Measurements from ENCODE around the gene SUCLA2.

DNA sequence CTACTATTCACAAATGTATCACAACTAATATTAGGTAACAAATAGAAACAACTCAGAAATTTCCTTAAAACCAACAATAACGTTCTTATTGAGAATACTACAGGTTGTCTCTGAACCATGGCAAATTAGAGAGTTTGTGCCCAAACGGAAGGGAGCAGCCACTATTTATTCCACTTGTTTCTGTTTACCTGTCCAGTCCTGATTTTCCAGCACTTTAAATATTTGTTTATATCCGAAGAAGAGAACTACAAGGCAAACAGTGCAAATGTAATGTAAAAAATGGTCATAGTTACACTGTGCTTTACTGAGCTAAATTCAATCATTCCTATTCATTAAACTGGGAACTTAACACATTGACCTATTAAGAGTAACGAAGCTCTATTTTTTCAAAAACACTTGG lies 9.2 kb downstream of the SUCLA2 start:
- TF ChIP-seq, protein P1, sequence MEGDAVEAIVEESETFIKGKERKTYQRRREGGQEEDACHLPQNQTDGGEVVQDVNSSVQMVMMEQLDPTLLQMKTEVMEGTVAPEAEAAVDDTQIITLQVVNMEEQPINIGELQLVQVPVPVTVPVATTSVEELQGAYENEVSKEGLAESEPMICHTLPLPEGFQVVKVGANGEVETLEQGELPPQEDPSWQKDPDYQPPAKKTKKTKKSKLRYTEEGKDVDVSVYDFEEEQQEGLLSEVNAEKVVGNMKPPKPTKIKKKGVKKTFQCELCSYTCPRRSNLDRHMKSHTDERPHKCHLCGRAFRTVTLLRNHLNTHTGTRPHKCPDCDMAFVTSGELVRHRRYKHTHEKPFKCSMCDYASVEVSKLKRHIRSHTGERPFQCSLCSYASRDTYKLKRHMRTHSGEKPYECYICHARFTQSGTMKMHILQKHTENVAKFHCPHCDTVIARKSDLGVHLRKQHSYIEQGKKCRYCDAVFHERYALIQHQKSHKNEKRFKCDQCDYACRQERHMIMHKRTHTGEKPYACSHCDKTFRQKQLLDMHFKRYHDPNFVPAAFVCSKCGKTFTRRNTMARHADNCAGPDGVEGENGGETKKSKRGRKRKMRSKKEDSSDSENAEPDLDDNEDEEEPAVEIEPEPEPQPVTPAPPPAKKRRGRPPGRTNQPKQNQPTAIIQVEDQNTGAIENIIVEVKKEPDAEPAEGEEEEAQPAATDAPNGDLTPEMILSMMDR (conservative IDR thresholded peaks at IDR 0.05; ENCODE audit: low read depth in 2 of 2), result no peak
- TF ChIP-seq JUNB (IDR thresholded peaks at IDR 0.05; ENCODE audit: unreplicated experiment), result no peak
- TF ChIP-seq, protein P2, sequence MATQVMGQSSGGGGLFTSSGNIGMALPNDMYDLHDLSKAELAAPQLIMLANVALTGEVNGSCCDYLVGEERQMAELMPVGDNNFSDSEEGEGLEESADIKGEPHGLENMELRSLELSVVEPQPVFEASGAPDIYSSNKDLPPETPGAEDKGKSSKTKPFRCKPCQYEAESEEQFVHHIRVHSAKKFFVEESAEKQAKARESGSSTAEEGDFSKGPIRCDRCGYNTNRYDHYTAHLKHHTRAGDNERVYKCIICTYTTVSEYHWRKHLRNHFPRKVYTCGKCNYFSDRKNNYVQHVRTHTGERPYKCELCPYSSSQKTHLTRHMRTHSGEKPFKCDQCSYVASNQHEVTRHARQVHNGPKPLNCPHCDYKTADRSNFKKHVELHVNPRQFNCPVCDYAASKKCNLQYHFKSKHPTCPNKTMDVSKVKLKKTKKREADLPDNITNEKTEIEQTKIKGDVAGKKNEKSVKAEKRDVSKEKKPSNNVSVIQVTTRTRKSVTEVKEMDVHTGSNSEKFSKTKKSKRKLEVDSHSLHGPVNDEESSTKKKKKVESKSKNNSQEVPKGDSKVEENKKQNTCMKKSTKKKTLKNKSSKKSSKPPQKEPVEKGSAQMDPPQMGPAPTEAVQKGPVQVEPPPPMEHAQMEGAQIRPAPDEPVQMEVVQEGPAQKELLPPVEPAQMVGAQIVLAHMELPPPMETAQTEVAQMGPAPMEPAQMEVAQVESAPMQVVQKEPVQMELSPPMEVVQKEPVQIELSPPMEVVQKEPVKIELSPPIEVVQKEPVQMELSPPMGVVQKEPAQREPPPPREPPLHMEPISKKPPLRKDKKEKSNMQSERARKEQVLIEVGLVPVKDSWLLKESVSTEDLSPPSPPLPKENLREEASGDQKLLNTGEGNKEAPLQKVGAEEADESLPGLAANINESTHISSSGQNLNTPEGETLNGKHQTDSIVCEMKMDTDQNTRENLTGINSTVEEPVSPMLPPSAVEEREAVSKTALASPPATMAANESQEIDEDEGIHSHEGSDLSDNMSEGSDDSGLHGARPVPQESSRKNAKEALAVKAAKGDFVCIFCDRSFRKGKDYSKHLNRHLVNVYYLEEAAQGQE (IDR thresholded peaks at IDR 0.05; ENCODE audit: unreplicated experiment), result no peak
- TF ChIP-seq POLR2AphosphoS5 (IDR thresholded peaks at IDR 0.05; ENCODE audit: low read depth), result no peak
- no peak for TF ChIP-seq EZH2 (IDR thresholded peaks at IDR 0.05; ENCODE audit: low read depth, unreplicated experiment)
- TF ChIP-seq ZNF331 (CRISPR knock-in tag; IDR thresholded peaks at IDR 0.05; ENCODE audit: low read depth), result no peak
- TF ChIP-seq STAT1 (IDR thresholded peaks at IDR 0.05; ENCODE audit: unreplicated experiment), result no peak
- TF ChIP-seq EZH2phosphoT487 (IDR thresholded peaks at IDR 0.05; ENCODE audit: unreplicated experiment), result no peak
- no peak for TF ChIP-seq NANOG (IDR thresholded peaks at IDR 0.05; ENCODE audit: borderline replicate concordance)
- TF ChIP-seq, protein P3, sequence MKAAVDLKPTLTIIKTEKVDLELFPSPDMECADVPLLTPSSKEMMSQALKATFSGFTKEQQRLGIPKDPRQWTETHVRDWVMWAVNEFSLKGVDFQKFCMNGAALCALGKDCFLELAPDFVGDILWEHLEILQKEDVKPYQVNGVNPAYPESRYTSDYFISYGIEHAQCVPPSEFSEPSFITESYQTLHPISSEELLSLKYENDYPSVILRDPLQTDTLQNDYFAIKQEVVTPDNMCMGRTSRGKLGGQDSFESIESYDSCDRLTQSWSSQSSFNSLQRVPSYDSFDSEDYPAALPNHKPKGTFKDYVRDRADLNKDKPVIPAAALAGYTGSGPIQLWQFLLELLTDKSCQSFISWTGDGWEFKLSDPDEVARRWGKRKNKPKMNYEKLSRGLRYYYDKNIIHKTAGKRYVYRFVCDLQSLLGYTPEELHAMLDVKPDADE (IDR thresholded peaks at IDR 0.05), result no peak
- TF ChIP-seq CREB1 (CRISPR knock-in tag; IDR thresholded peaks at IDR 0.05; ENCODE audit: low read depth), result no peak

All from GM23338 (cell line).